ENCODE data around the gene C5orf63.
"Not testable (repeated sequence)": the region's sequence is repeated elsewhere in the genome, so short reads cannot be mapped to it uniquely, and the experiment has no call there.

C5orf63 gene

DNA sequence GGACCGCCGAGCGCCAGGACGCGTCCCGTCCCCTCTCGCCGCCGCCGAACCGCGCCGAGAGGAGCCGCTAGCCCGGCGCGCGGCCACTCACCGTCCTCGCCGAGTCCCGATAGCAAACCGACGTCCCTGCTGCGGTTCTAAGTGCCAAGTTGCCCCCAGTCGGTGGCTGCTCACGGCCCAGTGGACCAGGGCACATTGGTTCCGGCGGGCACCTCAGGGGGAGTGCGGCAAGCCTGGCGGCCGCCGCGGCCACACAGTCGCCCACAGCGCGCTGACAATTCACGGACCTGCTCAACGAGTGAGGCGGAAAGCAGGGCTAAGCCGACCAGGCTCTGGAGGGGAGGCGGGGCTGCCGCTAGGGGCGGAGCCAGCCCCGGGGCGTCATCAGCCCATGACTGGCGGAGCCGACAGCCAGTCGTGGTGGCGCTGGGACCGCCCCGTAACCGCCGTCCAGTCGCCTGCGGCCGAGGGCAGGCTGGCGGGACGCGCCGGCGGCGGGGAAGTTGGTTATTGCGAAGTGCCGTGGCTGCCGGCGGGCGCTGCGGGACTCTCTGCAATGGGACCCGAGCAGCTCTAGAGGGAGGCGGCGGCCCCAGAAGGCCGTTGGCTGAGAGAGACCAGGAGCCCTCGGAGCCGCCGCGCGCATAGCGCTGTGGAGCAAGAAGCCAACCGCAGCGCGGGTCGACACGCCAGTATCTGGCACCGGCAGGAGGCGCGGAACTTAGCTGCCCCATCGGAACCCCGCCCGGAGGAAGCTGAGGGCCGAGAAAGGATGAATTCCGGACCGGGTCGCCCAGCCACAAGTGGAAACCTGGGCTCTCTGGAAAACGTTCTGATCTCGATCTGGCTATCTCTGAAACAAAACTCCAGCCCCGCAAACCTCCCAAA is 42.8 kb downstream of the C5orf63 start, which contains the start of gene MARCHF3:
Gene MARCHF3 (minus strand): TSS at position 300 of the 888 bp plus-strand sequence. CDS start 112,387 bp downstream, outside the sequence.
- peak; percentile 82 for DNase-seq

DNA sequence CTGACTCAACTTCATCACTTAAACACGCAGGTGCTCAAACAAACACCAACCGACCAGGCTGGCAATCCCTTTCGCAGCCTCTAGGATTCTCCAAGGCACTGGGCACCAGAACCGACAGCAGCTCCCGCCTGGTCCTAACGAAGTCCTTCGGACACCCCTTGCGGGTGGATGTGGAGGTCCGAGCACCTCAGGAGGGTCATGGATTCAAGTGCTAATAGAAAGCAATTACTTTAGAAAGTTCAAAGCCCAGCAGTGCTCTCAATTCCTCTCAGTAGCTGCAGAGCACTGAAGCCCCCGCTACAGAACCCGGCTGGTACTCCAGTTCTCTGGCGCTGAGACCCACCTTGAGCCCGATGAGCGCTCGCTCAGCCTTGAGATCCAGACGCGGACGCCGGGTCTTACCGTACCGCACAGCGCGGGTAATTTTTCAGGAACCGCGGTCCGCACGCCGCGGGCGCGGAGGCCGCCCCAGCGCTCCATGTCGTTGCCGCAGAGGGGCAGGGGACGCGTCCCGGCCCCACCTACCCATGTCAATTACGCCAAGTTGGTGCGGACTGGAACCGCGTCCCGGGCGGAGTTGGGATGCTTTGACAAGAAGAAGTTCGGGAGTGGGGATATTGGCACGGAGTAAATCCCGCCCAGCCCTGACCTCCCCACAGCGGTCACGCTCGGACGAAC is 43.6 kb downstream of the C5orf63 start:
- DNase-seq, result no peak

DNA sequence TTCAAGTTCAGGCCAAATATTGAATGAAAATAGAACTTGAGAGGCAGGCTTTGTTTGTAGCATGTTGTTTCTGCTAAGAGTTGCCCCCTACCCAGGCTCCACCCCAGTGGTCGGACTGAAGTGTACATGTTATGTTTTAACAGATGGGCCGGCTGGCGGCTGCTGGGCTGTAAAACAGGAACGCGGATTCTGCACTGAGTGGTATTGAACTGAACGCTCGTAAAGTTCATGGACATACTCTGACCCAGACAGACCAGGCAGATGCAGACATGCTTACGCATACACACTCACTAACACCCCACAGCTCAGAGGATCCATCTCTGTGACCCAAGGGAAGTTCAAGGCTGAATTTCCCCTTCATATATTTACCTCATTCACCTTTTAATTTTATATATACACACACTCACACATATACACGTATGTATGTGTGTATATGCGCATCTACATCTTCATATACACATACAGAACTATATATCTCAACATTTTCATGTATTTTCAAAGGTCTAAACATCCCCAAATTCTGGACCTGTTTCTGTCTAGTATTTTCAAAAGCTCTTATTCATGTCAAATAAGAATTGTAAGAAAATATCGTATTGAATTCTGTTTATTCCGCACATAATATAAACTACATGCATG is 44.4 kb downstream of the C5orf63 start:
- peak; percentile 14 for DNase-seq

DNA sequence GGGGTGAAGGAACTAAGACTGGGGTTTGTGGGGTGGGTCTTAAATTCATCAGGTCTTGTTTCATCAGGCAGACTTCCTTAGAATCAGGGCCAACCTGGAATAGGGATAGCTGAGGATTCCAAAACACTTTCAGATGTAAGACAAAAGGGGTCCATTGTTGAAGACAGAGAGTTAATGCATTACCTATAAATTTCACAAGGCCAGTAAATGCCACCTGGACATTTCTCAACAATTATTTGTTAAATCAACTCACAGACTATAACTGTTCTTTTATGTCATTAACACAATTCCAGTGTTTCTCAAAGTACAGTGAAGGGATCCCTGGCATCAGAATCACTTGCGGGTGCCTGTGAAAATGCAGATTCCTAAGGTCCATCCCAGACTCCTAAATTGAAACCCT is 45.8 kb downstream of the C5orf63 start:
- DNase-seq, result no peak

DNA sequence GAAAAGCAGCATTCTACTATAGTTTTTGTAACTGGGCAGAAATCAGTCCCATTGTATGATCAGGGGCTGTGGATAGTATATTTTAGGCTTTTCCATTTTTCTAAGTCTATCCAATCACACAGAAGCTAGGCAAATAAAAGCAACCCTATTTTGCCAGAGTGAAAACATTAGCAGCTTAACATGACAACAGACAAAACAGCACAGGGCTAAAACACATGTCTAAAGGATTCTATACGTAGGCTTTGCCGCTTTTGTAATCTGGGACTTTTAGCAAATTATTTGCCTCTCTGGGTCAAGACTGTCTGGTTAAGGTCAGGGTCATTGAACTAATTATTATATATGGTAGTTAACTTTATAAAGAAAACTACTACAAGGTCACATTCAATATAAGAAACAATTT is 47.1 kb downstream of the C5orf63 start:
- DNase-seq, result no peak

DNA sequence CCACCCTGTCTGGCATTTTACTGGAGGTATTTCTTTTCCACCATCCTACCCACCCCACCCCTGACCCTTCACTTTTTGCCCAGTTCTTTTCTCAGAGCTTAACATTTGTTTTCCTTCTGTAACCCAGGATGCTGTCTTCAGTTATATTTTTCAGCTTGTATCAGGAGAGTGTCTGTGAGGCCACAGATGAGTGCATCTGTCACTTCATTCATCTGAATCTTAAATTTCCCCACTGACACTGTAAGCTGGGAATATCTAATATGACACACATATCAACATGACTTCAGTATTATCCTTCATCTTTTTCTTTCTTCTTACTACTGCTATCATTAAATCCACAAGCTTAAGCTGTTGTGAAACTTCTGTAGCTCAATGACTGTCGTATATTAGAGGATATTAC is 47.8 kb downstream of the C5orf63 start:
- no peak for DNase-seq

DNA sequence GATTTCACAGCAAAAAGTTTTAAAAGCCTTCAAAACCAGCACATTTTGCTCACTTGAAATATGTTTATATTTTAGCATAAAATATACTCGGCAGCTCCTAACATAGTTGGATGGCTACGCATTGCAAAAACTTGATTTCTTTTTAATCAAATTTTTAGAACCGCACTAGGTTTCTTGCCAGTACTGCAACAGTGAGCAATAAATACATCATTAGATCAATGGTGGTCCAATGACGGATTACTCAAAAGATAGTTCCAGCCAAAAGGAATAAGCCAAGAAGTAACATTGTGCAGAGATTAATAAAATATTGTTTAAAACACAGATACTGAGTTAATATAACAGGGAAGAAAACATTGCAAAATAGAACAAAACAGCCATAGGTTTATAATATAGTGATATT is 48.5 kb downstream of the C5orf63 start:
- DNase-seq, result no peak

DNA sequence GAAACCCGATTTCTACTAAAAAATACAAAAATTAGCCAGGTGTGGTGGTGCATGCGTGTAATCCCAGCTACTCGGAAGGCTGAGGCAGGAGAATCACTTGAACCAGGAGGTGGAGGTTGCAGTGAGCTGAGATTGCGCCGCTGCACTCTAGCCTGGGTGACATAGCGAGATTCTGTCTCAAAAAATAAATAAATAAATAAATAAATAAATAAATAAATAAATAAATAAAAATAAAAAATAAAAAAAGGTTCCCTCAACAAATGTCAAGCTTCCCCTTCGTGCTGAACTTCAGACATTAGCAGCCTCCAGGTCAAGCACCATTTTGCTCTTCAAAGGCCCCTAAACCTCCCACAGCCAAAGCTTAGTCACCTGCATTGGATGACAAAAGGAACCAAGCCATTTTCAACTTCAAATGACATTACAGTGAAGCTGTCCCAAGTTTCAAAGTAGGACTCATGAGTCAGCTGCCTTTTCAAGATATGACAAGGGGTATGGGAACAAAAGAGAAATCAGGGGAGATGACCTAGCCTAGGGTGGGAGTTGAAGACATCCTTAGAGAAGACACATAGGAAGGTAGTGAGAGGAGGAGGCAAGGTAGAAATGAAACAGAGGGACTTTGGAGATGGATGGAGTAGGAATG is 49.6 kb downstream of the C5orf63 start:
- not testable (repeated sequence) for DNase-seq

DNA sequence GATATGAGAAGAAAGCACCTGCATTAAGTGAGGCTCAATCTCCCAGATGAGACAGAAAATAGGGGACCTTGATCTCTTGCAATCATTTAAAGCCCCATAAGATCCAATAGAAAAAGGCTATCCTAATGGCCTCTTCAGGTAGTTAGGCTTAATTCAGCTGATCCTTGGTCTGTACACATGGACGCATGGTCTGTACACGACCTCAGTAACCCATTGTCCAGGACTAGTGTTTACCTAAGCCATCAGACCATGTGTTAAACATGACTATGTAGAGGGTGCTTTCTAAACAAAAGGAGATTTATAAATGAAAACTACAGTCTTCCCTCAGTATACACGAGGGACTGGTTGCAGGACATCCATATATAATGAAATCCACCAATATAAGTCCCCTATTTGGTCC is 50.5 kb downstream of the C5orf63 start:
- DNase-seq, result no peak

DNA sequence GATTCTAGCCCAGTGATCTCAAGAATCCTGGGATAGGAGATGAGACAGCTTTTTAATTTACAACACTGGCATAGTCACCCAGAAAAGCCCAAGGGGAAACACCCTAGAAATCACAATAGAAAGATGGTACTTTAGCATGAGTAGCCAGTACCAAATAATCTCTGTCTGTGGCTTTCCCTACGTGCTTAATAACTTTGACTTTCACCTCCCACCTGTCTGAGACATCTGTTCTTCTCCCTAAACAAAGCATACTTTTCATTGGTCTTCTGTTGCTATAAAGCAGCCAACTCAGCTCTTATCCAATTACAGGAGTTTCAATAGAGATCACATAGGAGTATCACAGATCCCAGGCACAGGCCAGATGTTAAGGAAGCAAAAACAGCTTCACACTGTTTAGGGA is 53.4 kb downstream of the C5orf63 start:
- no peak for DNase-seq

DNA sequence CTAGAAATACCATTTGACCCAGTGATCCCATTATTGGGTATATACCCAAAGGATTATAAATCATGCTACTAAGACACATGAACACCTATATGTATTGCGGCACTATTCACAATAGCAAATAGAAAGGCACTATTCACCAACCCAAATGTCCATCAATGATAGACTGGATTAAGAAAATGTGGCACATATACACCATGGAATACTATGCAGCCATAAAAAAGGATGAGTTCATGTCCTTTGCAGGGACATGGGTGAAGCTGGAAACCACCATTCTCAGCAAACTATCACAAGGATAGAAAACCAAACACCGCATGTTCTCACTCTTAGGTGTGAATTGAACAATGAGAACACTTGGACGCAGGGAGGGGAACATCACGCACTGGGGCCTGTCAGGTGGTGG is 56.6 kb downstream of the C5orf63 start:
- not testable (repeated sequence) for DNase-seq

DNA sequence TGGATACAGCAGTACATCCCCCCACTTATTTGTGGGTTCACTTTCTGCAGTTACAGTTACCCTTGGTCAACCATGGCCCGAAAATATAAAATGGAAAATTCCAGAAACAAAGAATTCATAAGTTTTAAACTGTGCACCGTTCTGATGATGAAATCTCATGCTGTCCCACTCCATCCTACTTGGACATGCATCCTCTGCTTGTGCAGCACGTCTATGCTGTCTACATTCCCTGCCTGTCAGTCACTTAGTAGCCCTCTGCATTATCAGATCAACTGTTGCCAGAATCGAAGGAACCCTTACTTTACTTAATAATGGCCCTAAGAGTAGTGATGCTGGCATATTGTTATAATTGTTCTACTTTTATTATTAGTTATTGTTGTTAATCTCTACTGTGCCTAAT is 57.6 kb downstream of the C5orf63 start:
- DNase-seq, result no peak

DNA sequence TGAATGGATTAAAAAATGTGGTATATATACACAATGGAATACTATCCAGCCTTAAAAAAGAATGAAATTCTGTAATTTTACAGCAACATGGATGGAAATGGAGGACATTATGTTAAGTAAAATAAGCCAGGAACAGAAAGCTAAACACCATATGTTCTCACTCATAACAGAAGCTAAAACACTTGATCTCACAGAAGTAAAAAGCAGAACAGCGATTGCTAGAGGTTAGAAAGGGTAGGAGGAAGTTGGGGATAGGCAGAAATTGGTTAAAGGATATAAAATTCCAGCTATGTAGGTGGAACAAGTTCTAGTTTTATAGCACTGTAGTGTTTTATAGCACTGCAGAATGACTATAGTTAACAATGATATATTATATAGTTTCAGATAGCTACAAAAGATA is 58.7 kb downstream of the C5orf63 start:
- DNase-seq, result no peak

DNA sequence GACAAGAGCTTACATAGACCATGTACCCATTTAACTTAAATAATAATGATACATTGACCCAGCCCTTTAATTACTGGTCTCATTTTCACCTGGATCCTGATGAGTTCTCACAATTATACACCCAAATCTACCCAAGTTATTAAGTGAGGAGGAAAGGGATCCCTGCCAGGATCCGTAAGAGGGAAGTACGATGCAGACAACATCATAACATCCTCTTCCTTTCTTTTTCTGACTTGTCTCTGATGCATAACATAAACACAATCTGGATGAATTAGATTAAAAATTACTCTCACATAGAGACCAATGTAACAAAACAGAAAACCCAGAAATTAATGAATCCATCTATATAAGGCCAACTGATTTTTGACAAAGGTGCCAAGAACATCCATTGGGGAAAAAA is 59.9 kb downstream of the C5orf63 start:
- DNase-seq, result no peak

DNA sequence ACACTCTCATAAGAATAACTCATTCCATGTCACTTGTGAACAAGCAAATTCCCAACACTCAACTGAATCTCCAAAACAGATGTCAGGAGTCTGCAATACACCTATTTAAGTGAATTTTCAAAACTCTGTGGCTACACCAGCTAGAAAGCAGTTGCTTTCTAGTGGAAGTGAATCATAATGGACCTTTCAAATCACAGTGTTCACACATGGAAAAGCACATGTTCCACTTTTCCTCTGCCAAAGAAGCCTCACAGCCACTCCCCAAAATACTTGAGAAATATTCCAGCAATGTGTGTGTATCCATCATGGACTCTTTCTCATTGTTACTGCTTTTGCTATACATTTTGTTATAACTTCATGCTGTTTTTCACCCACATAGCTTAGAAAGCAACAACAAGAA is 60.4 kb downstream of the C5orf63 start:
- DNase-seq, result no peak

DNA sequence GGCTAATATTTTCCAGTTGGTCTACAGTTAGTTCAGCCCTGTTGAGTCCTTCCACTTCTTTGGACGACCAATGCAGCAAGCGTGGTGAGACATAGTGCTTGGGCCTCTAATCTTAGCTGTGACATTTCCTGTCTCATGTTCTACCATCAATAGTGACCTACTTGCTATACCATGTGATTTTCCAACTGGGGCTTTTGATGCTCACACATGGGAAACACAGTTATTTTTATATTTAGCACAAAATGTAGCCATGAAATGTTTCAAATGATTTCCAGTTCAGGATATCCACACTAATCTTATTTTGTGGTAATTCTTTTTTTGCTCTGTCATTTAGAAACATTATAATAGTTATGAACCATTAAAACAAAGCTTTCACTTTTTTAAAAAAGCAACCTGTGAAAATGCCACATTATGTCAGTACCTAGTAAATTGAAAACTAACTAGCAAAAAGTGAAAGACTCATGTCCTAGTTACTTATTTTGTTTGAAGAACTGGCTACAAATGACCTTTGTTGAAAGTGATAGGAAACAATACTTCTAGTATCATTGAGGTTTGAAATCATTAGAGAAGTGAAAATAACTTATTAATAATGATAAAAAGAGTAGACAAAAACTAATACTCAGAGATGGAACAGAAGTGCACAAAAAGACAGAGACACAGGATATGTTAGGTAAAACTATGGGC is 61.2 kb downstream of the C5orf63 start:
- DNase-seq, result no peak

DNA sequence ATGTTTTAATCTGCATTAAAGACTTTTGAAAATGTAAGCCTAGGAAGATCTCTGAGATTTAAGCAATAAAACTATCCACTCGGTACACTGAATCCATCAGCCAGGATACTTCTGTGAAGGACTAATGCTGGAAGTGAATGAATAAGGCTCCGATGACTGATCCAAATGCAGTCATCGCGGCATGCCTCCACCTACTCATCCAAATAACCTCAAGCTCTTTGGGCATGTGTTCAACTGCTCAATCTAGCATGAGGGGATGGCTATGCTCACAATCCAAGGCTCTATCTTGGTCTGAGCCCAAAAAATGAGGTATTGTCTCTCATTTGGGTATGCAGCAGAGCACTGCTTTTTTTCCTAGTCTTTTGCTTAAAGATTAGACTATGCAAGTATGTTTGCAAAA is 62.1 kb downstream of the C5orf63 start:
- DNase-seq, result no peak

DNA sequence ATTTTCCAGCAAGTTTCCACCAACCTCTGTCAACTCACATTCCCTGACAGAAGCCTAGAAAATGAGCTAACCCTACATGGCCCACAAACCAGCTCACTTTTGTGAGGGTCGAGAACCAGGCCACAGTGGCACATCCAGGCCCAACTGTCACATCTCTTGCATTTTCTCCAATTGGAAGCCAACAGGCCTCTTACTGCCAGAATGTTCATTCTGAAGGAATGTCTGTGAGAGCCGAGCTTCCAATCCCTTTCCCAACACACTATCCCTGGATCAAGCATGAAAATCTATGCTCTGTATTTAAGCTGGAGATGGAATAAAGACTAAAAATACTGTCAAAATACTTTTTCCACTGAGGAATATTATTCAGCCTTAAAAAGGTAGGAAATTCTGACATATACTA is 62.9 kb downstream of the C5orf63 start:
- no peak for DNase-seq

DNA sequence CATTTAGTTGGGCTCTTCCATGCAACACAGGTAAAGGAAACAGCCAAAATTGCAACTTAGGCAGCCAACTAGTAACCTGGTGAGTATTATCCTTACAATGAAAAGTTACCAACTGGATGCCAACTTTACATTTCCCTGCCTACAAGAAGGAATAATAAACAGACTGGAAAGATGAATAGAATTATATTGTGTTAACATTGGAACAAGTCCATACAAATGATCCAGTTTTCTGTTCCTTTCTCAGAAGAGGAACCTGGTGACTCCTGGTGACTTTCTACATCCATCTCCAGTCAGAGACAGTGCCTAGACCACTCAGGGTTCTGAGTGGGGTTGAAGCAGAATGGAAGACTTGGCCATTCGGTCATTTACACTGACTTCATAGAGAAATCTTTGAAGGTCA is 63.5 kb downstream of the C5orf63 start:
- no peak for DNase-seq

DNA sequence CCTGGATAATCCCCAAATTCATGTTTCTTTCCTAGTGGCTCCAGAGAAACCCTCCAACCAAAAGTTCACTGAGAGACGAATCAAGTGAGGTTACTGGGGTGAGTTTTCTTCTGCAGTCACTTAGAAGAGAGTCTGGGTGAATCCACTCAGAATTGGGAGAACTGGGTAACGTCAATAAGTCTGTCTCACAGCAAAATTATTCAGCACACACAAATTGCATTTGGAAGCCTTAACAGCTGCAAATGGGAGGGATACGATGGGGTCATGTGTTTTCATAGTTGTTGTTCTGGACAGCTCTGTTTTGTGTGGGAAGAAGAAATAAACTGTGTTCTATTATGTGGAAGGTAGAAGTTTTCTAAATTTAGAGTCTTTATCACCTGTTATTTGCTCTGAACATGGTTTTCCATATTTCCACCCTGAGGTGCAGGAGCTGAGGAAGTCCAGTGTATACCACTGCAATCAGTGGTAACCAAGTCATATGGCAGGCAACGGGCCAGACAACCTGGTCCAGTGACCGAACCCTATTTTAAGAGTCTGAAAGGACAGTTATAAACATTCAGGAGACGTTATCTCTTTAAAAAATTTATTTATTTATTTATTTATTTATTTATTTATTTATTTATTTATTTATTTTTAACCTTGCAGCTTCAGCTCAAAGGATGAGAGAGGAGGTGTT is 64.9 kb downstream of the C5orf63 start:
- no peak for DNase-seq

DNA sequence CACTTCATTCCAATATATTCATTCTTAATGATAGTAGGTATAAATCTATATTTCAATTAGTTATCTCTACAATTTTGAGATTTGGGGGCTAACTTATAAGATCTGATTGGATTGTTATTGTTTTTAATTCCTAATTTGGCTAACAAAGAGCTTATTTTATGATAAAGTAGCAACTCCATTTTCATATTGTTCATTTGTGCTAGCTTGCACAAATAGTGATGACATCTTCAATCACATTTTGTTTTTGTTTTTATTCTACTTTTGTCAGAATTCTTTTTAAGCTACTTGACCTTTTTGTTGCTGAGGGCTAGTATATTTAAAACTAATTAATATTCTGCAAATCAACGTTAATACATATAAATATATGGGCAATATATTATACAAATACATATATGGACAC is 65.8 kb downstream of the C5orf63 start:
- no peak for DNase-seq

DNA sequence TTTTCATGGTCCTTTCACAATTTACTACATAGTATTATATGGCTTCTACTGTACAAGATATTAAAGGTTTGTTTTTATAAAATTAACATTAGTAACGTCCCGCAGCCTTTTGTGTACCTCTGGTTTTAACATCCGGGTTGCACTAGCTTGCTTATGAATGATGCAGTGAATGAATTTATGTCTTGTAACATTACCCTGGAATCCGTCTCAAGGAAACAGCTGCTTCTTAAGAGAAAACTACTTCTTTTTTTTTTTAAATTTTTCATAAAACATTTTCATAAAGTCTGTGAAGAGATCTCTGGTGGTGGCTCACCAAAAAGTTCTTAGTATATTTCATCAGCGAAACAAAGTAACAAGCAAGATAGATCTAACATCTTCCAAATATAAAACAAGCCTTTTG is 66.6 kb downstream of the C5orf63 start:
- no peak for DNase-seq

Measured in NCI-H1694 (cell line).